Spinal cord (tissue), 10 donors: ENCODE data around the gene SLC12A7. TPM values are rescaled to one million over a fixed set of nuclear protein-coding genes. Genes with fewer than 3 reads are reported as not detected.

Experiments
- DNase-seq, 6 donors: peaks; one replicate each; pipeline versions ENCODE4 v3.0.0 to v3.0.0-alpha.2; 2013 to 2015; ENCODE audit warnings: low spot score in 6 of 6, low read depth in 4 of 6
- H3K27ac ChIP-seq: one replicate; pipeline ENCODE4 v1.5.1; 2013; ENCODE audit warnings: low read depth, low read length, control low read depth
- H3K27me3 ChIP-seq: one replicate; pipeline ENCODE4 v1.6.1; 2013; ENCODE audit warnings: low read length; ENCODE audit not compliant: control insufficient read depth, insufficient read depth
- H3K36me3 ChIP-seq: one replicate; pipeline ENCODE4 v1.6.1; 2013; ENCODE audit warnings: low read length; ENCODE audit not compliant: control insufficient read depth, insufficient read depth
- H3K4me1 ChIP-seq: one replicate; pipeline ENCODE4 v1.6.1; 2013; ENCODE audit warnings: low read length; ENCODE audit not compliant: control insufficient read depth, insufficient read depth
- H3K4me3 ChIP-seq: one replicate; pipeline ENCODE4 v1.5.1; 2013; ENCODE audit warnings: low read depth, low read length, control low read depth
- H3K9me3 ChIP-seq: one replicate; pipeline ENCODE4 v1.6.1; 2013; ENCODE audit warnings: low read length; ENCODE audit not compliant: control insufficient read depth, insufficient read depth
- WGBS: methylation state at CpG from one replicate; pipeline ENCODE4 v1.1.5; 2013; ENCODE audit warnings: missing lambda C conversion rate; ENCODE audit not compliant: insufficient coverage; 5-methylcytosine and 5-hydroxymethylcytosine counted together
- polyA plus RNA-seq, 2 donors: library from polyadenylated mRNA; unstranded; fragments of 120-200 nt; gene quantifications; one replicate each; pipeline ENCODE4 v1.2.1, GENCODE V29; 2013; ENCODE audit not compliant: insufficient read length in 2 of 2
- total RNA-seq, 2 donors: library from RNA; depleted of rRNA in 1 of 2; stranded (reverse); fragments of 120-200 nt in 1 of 2; fragments of >200 nt in 1 of 2; gene quantifications; one replicate each; pipeline versions ENCODE4 v1.2.3 to v1.2.4, GENCODE V29; 2013 to 2014
- donor health status: healthy.

The SLC12A7 gene
- total and polyA plus RNA-seq, 4 donors: 8.7 to 21.3 (median 16.4) TPM

- Histone ChIP-seq H3K27me3 (no peaks in the 10 kb centered on the region), H3K9me3 (no peaks in the 10 kb centered on the region), H3K4me3 (no peak overlapping the region), H3K27ac (no peak overlapping the region), H3K4me1 (no peaks in the 10 kb centered on the region), H3K36me3 (peaks cover 63% of the 10 kb centered on the region)
- 93% methylated on average over 18 of the region's 19 CpGs for WGBS
- no peak for DNase-seq
These were observed 34.8 kb downstream of the SLC12A7 start for GRCh38 chr5:1077026-1077425.

GRCh38 chr5:1076406-1076805 is 35.5 kb downstream of the SLC12A7 start:
- 93% methylated on average over 17 of the region's 17 CpGs for WGBS
- Histone ChIP-seq H3K4me1 (no peaks in the 10 kb centered on the region), H3K36me3 (peaks cover 59% of the 10 kb centered on the region), H3K4me3 (no peak overlapping the region), H3K9me3 (no peaks in the 10 kb centered on the region), H3K27ac (no peak overlapping the region), H3K27me3 (no peaks in the 10 kb centered on the region)
- no peak for DNase-seq

GRCh38 chr5:1075931-1076330 is 35.9 kb downstream of the SLC12A7 start:
- H3K9me3 ChIP-seq: no peaks in the 10 kb centered on the region
- 97% methylated on average over 17 of the region's 17 CpGs for WGBS
- H3K36me3 ChIP-seq: peaks cover 58% of the 10 kb centered on the region

GRCh38 chr5:1075555-1075881 is 36.3 kb downstream of the SLC12A7 start:
- H3K36me3 ChIP-seq: peaks cover 58% of the 10 kb centered on the region

More at GRCh38 chr5:1075931-1076330, 35.9 kb downstream of the SLC12A7 start:
- DNase-seq: no peak
- H3K4me3 ChIP-seq: no peak overlapping the region
- no peaks in the 10 kb centered on the region for H3K27me3 ChIP-seq
- no peak overlapping the region for H3K27ac ChIP-seq
- no peaks in the 10 kb centered on the region for H3K4me1 ChIP-seq

GRCh38 chr5:1074816-1075554 is 36.9 kb downstream of the SLC12A7 start:
- H3K4me3 ChIP-seq: no peak overlapping the region
- H3K9me3 ChIP-seq: no peaks in the 10 kb centered on the region
- no peak for DNase-seq
- no peak overlapping the region for H3K27ac ChIP-seq
- no peaks in the 10 kb centered on the region for H3K4me1 ChIP-seq
- no peaks in the 10 kb centered on the region for H3K27me3 ChIP-seq
- 88% methylated on average over 38 of the region's 40 CpGs for WGBS
- peaks cover 53% of the 10 kb centered on the region for H3K36me3 ChIP-seq

More at GRCh38 chr5:1075555-1075881, 36.3 kb downstream of the SLC12A7 start:
- Histone ChIP-seq H3K27me3 (no peaks in the 10 kb centered on the region), H3K4me1 (no peaks in the 10 kb centered on the region), H3K4me3 (no peak overlapping the region), H3K9me3 (no peaks in the 10 kb centered on the region), H3K27ac (no peak overlapping the region)
- no peak for DNase-seq
- WGBS: 89% methylated on average over 10 of the region's 10 CpGs

- peaks cover 47% of the 10 kb centered on the region for H3K36me3 ChIP-seq
These were observed 37.6 kb downstream of the SLC12A7 start for GRCh38 chr5:1074226-1074625.

GRCh38 chr5:1073239-1074102 is 38.4 kb downstream of the SLC12A7 start:
- no peak overlapping the region for H3K27ac ChIP-seq
- DNase-seq: no peak
- WGBS: 87% methylated on average over 38 of the region's 46 CpGs
- peaks cover 3% of the 10 kb centered on the region for H3K4me1 ChIP-seq
- peaks cover 44% of the 10 kb centered on the region for H3K36me3 ChIP-seq
- no peak overlapping the region for H3K4me3 ChIP-seq
- H3K27me3 ChIP-seq: no peaks in the 10 kb centered on the region
- no peaks in the 10 kb centered on the region for H3K9me3 ChIP-seq

More at GRCh38 chr5:1074226-1074625, 37.6 kb downstream of the SLC12A7 start:
- no peak overlapping the region for H3K4me3 ChIP-seq
- no peaks in the 10 kb centered on the region for H3K27me3 ChIP-seq
- no peaks in the 10 kb centered on the region for H3K9me3 ChIP-seq
- no peak overlapping the region for H3K27ac ChIP-seq
- 89% methylated on average over 16 of the region's 18 CpGs for WGBS
- DNase-seq: no peak
- no peaks in the 10 kb centered on the region for H3K4me1 ChIP-seq

- H3K27ac ChIP-seq: no peak overlapping the region
- over 99% methylated on average over 11 of the region's 15 CpGs for WGBS
- H3K4me1 ChIP-seq: peaks cover 7% of the 10 kb centered on the region
- H3K27me3 ChIP-seq: no peaks in the 10 kb centered on the region
- H3K36me3 ChIP-seq: peaks cover 34% of the 10 kb centered on the region
- H3K9me3 ChIP-seq: no peaks in the 10 kb centered on the region
- no peak for DNase-seq
- H3K4me3 ChIP-seq: no peak overlapping the region
These were observed 42.2 kb downstream of the SLC12A7 start for GRCh38 chr5:1069720-1070088.

GRCh38 chr5:1068895-1069719 is 42.8 kb downstream of the SLC12A7 start:
- WGBS: 96% methylated on average over 28 of the region's 33 CpGs
- Histone ChIP-seq H3K27ac (no peak overlapping the region), H3K36me3 (peaks cover 36% of the 10 kb centered on the region)

More at GRCh38 chr5:1068895-1069719, 42.8 kb downstream of the SLC12A7 start:
- H3K9me3 ChIP-seq: no peaks in the 10 kb centered on the region
- no peaks in the 10 kb centered on the region for H3K27me3 ChIP-seq
- peaks cover 7% of the 10 kb centered on the region for H3K4me1 ChIP-seq
- no peak for DNase-seq
- no peak overlapping the region for H3K4me3 ChIP-seq
